Breast epithelium (tissue), 4 donors: Measurements from ENCODE around the gene BCL2. TPM values are rescaled to one million over a fixed set of nuclear protein-coding genes. Genes with fewer than 3 reads are reported as not detected.
"Not testable (repeated sequence)": the region's sequence is repeated elsewhere in the genome, so short reads cannot be mapped to it uniquely, and the experiment has no call there.

ENCODE experiments used
- DNase-seq, 2 donors: peaks; one replicate each; pipeline ENCODE4 v3.0.0-alpha.2; 2019; ENCODE audit warnings: low spot score in 2 of 2
- H3K27ac ChIP-seq, 2 donors: fragments of 200-600 bp; sonication (generic) in 1 of 2; one replicate each; pipeline ENCODE4 v1.5.1; 2016 to 2019; ENCODE audit warnings: mild to moderate bottlenecking in 1 of 2
- H3K27me3 ChIP-seq, 2 donors: fragments of 200-600 bp; sonication (generic) in 1 of 2; one replicate each; pipeline versions ENCODE4 v1.5.1 to v1.6.0; 2017 to 2019; ENCODE audit warnings: control low read depth in 1 of 2, mild to moderate bottlenecking in 1 of 2
- H3K36me3 ChIP-seq: fragments of 200-600 bp; one replicate; pipeline ENCODE4 v1.5.1; 2019
- H3K4me1 ChIP-seq, 2 donors: fragments of 200-600 bp; sonication (generic); one replicate each; pipeline ENCODE4 v1.5.1; 2016 to 2019; ENCODE audit warnings: control low read depth in 1 of 2
- H3K4me3 ChIP-seq, 3 donors: fragments of 200-600 bp; sonication (generic); 1 replicate in 2 of 3; 2 replicates in 1 of 3; pipeline ENCODE4 v1.5.1; 2016 to 2019; ENCODE audit warnings: mild to moderate bottlenecking in 3 of 3, moderate library complexity in 2 of 3
- H3K9me3 ChIP-seq, 2 donors: fragments of 200-600 bp; sonication (generic) in 1 of 2; one replicate each; pipeline ENCODE4 v1.5.1; 2016 to 2019; ENCODE audit warnings: control low read depth in 1 of 2
- POLR2A ChIP-seq: fragments of 450-650 bp; IDR thresholded peaks from one replicate; pipeline ENCODE4 v1.6.1; 2016; ENCODE audit warnings: antibody characterized with exemption, mild to moderate bottlenecking, moderate library complexity
- POLR2AphosphoS5 ChIP-seq, 3 donors: sonication (generic); formaldehyde crosslinking; IDR thresholded peaks; one replicate each; pipeline ENCODE4 v1.6.1; 2017; ENCODE audit warnings: antibody characterized with exemption in 3 of 3
- intact Hi-C: fragments of 100-400 bp; cut with DNase I; formaldehyde crosslinking; loops from one replicate; pipeline ENCODE4 v1.15.1; 2023; ENCODE audit warnings: low total_unique reads
- total RNA-seq, 3 donors: library from RNA; depleted of rRNA; stranded (reverse); fragments of >200 nt; gene quantifications; one replicate each; pipeline ENCODE4 v1.1.0, GENCODE V29; 2016
- TF ChIP-seq, protein P1 (sequence below), 3 donors: fragments of 450-650 bp; IDR thresholded peaks; one replicate each; pipeline ENCODE4 v1.5.1; 2016 to 2017; ENCODE audit warnings: antibody characterized with exemption in 3 of 3, mild to moderate bottlenecking in 3 of 3, moderate library complexity in 3 of 3

Gene BCL2
- total RNA-seq, 3 donors from 2014 or later, result 41.3 to 82.5 (median 43.6) TPM

- Histone ChIP-seq H3K27ac (no peak overlapping the region), H3K36me3 (no peaks in the 10 kb centered on the region), H3K4me3 (no peak overlapping the region), H3K27me3 (no peaks in the 10 kb centered on the region), H3K4me1 (no peaks in the 10 kb centered on the region), H3K9me3 (no peaks in the 10 kb centered on the region)
- no peak for TF ChIP-seq POLR2AphosphoS5 (IDR thresholded peaks at IDR 0.05)
- TF ChIP-seq, protein P1, sequence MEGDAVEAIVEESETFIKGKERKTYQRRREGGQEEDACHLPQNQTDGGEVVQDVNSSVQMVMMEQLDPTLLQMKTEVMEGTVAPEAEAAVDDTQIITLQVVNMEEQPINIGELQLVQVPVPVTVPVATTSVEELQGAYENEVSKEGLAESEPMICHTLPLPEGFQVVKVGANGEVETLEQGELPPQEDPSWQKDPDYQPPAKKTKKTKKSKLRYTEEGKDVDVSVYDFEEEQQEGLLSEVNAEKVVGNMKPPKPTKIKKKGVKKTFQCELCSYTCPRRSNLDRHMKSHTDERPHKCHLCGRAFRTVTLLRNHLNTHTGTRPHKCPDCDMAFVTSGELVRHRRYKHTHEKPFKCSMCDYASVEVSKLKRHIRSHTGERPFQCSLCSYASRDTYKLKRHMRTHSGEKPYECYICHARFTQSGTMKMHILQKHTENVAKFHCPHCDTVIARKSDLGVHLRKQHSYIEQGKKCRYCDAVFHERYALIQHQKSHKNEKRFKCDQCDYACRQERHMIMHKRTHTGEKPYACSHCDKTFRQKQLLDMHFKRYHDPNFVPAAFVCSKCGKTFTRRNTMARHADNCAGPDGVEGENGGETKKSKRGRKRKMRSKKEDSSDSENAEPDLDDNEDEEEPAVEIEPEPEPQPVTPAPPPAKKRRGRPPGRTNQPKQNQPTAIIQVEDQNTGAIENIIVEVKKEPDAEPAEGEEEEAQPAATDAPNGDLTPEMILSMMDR (IDR thresholded peaks at IDR 0.05), result no peak
- TF ChIP-seq POLR2A, result no peak
- no peak for DNase-seq
- intact Hi-C loops, result no loop called here
Observed at GRCh38 chr18:63205791-63206252, 113.7 kb downstream of the BCL2 start.

DNA sequence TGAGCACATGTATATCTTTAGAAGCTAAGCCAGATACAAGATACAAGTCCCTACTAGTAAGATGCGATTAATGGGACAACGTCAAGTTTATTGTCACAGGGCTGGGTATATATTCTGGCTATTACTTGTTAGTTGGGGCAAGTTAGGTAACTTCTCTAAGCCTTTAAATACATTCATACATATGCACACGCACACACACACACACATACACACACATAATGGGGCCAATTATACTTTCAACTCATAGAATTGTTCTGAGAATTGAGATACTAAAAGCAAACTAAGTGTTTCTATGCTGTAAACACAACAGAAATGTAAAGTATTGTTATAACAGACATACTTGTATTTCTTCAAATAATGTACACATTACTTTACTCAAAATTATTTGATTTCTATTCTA, 116.1 kb downstream of the BCL2 start:
- no peaks in the 10 kb centered on the region for H3K36me3 ChIP-seq
- no peak overlapping the region for H3K4me3 ChIP-seq
- no peak overlapping the region for H3K27ac ChIP-seq
- intact Hi-C loops, result no loop called here
- no peaks in the 10 kb centered on the region for H3K27me3 ChIP-seq
- H3K9me3 ChIP-seq, result no peaks in the 10 kb centered on the region
- H3K4me1 ChIP-seq, result no peaks in the 10 kb centered on the region
- no peak for DNase-seq
- TF ChIP-seq POLR2AphosphoS5 (IDR thresholded peaks at IDR 0.05) (no peak), POLR2A (no peak)
- TF ChIP-seq, protein P1 (IDR thresholded peaks at IDR 0.05), result no peak

DNA sequence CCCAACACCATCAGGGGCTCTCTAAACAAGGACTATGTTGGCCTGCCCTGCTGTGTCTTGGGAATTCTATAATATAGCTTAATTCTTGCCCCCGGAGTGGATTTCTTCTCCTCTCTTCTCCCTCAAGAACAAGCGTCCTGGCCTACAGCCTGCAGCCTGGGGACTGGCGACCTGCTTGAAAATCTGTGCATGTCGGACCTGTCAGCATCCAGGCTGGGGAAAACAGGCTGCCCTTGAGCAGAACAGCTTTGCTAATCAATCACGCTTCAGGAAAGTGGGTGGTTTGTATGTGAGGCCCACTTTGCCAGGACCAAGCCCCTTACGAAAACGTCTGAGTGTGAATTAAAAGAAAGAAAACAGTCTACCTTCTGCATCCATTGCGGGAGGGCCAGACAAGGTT, 116.7 kb downstream of the BCL2 start:
- TF ChIP-seq, protein P1 (IDR thresholded peaks at IDR 0.05), result no peak
- TF ChIP-seq POLR2AphosphoS5 (IDR thresholded peaks at IDR 0.05), result no peak
- TF ChIP-seq POLR2A, result no peak
- intact Hi-C loops, result no loop called here
- no peak overlapping the region for H3K27ac ChIP-seq
- no peak for DNase-seq
- H3K4me3 ChIP-seq, result no peak overlapping the region
- H3K27me3 ChIP-seq, result no peaks in the 10 kb centered on the region
- H3K9me3 ChIP-seq, result no peaks in the 10 kb centered on the region
- H3K4me1 ChIP-seq, result no peaks in the 10 kb centered on the region
- no peaks in the 10 kb centered on the region for H3K36me3 ChIP-seq

DNA sequence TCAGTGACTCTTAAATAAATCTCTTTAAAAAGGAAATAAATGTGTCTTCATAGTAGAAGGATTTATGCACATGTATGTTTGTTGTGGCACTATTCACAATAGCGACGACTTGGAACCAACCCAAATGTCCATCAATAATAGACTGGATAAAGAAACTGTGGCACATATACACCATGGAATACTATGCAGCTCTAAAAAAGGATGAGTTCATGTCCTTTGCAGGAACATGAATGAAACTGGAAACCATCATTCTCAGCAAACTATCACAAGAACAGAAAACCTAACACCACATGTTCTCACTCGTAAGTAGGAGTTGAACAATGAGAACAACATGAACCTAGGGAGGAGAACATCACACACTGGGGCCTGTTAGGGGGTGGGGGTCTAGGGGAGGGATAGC, 118.1 kb downstream of the BCL2 start:
- H3K9me3 ChIP-seq, DNase-seq, intact Hi-C loops, H3K36me3 ChIP-seq, H3K27me3 ChIP-seq, H3K27ac ChIP-seq, H3K4me1 ChIP-seq, H3K4me3 ChIP-seq: not testable (repeated sequence)

DNA sequence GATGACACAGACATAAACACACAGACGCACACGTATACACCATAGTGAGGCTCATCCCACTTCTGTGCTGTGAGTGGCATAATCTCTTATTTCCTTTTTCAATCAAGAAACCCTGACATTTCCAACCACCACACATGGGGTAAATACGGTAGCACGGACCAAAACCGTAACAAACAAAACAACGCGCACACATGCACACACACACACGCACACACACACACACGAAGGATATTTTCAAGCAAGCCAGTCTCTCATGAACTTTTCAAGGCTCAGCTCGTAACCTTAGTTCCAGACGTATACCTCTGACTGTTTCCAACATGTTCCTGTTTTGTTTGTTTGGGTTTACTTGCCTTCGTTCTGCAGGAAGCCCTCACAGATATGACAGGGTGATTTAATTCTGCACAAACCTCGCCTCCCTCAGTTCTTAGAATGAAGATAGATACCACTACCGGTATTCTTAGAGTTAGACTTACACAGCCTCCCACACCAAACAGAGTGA, 119.8 kb downstream of the BCL2 start:
- intact Hi-C loops, result no loop called here
- Histone ChIP-seq H3K27ac (peak overlapping the region in 1 of 2 donors; percentile 5), H3K36me3 (no peaks in the 10 kb centered on the region), H3K9me3 (no peaks in the 10 kb centered on the region), H3K4me3 (peak overlapping the region in 1 of 3 donors; percentile 31), H3K27me3 (no peaks in the 10 kb centered on the region), H3K4me1 (peaks cover 0 to 10% of the 10 kb centered on the region in 2 donors)
- TF ChIP-seq, protein P1 (IDR thresholded peaks at IDR 0.05), result no peak
- TF ChIP-seq POLR2AphosphoS5 (IDR thresholded peaks at IDR 0.05), result no peak
- no peak for TF ChIP-seq POLR2A
- DNase-seq, result no peak
